ENCODE results near the gene ME3.
"Not testable (repeated sequence)": the region's sequence is repeated elsewhere in the genome, so short reads cannot be mapped to it uniquely, and the experiment has no call there.

ME3 gene

GRCh38 chr11:86623736-86624135 lies 48.7 kb downstream of the ME3 start:
- no peak overlapping the region for H3K4me3 ChIP-seq (ENCODE audit: low read depth, low read length)

GRCh38 chr11:86623041-86623621 lies 49.3 kb downstream of the ME3 start:
- no peak overlapping the region for H3K4me3 ChIP-seq (ENCODE audit: low read depth, low read length)

- no peak overlapping the region for H3K4me3 ChIP-seq (ENCODE audit: low read depth, low read length)
Observed at GRCh38 chr11:86621854-86622253, 50.6 kb downstream of the ME3 start.

GRCh38 chr11:86620891-86621521 lies 51.4 kb downstream of the ME3 start:
- no peak overlapping the region for H3K4me3 ChIP-seq (ENCODE audit: low read depth, low read length)

GRCh38 chr11:86619428-86619827 lies 53.0 kb downstream of the ME3 start:
- not testable (repeated sequence) for H3K4me3 ChIP-seq (ENCODE audit: low read depth, low read length)

- no peak overlapping the region for H3K4me3 ChIP-seq (ENCODE audit: low read depth, low read length)
Observed at GRCh38 chr11:86617502-86617901, 54.9 kb downstream of the ME3 start.

GRCh38 chr11:86615487-86615886 lies 56.9 kb downstream of the ME3 start:
- no peak overlapping the region for H3K4me3 ChIP-seq (ENCODE audit: low read depth, low read length)

- H3K4me3 ChIP-seq (ENCODE audit: low read depth, low read length) = no peak overlapping the region
Observed at GRCh38 chr11:86610559-86611341, 61.7 kb downstream of the ME3 start.

GRCh38 chr11:86608251-86608799 lies 64.1 kb downstream of the ME3 start:
- H3K4me3 ChIP-seq (ENCODE audit: low read depth, low read length) = no peak overlapping the region

- no peak overlapping the region for H3K4me3 ChIP-seq (ENCODE audit: low read depth, low read length)
Observed at GRCh38 chr11:86606836-86607481, 65.5 kb downstream of the ME3 start.

- H3K4me3 ChIP-seq (ENCODE audit: low read depth, low read length) = no peak overlapping the region
Observed at GRCh38 chr11:86606270-86606835, 66.1 kb downstream of the ME3 start.

- H3K4me3 ChIP-seq (ENCODE audit: low read depth, low read length) = no peak overlapping the region
Observed at GRCh38 chr11:86596861-86597586, 75.4 kb downstream of the ME3 start.

GRCh38 chr11:86595955-86596354 lies 76.5 kb downstream of the ME3 start:
- no peak overlapping the region for H3K4me3 ChIP-seq (ENCODE audit: low read depth, low read length)

- no peak overlapping the region for H3K4me3 ChIP-seq (ENCODE audit: low read depth, low read length)
Observed at GRCh38 chr11:86595451-86595850, 77.0 kb downstream of the ME3 start.

GRCh38 chr11:86594746-86595145 lies 77.7 kb downstream of the ME3 start:
- H3K4me3 ChIP-seq (ENCODE audit: low read depth, low read length) = no peak overlapping the region

GRCh38 chr11:86593833-86594232 lies 78.6 kb downstream of the ME3 start:
- H3K4me3 ChIP-seq (ENCODE audit: low read depth, low read length) = no peak overlapping the region

- H3K4me3 ChIP-seq (ENCODE audit: low read depth, low read length) = no peak overlapping the region
Observed at GRCh38 chr11:86592659-86593451, 79.6 kb downstream of the ME3 start.

GRCh38 chr11:86592047-86592591 lies 80.3 kb downstream of the ME3 start:
- H3K4me3 ChIP-seq (ENCODE audit: low read depth, low read length) = no peak overlapping the region

- no peak overlapping the region for H3K4me3 ChIP-seq (ENCODE audit: low read depth, low read length)
Observed at GRCh38 chr11:86591631-86592030, 80.8 kb downstream of the ME3 start.

All from iPS-11a (cell line).